GM19025 (cell line): ENCODE results near the gene TMEM245.
"Not testable (repeated sequence)": the region's sequence is repeated elsewhere in the genome, so short reads cannot be mapped to it uniquely, and the experiment has no call there.

Source experiments
- ATAC-seq: cut with Tn5 transposase; IDR thresholded peaks from one replicate; pipeline ENCODE4 v1.9.1; 2021; ENCODE audit warnings: mild to moderate bottlenecking, low read depth, moderate library complexity; ENCODE audit not compliant: unreplicated experiment

Gene TMEM245

GRCh38 chr9:109072133-109072692 lies 47.5 kb downstream of the TMEM245 start:
- ATAC-seq: no peak

DNA sequence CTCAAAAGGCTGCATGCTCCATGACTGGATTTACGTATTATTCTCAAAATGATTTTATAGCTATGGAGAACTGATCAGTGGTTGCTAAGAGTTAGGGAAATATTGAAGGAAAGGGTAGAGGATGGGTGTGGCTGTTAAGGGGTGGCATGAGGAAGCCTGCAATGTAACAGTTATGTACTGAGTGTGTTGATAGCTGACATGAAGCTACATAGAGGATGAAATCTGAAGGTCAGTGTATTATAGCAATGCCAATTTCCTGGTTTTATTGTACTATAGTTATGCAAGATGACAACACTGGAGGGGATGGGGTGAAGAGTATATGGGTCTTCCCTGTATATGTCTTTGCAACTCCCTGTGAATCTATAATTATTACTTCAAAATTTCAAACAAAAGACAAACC lies 51.0 kb downstream of the TMEM245 start:
- ATAC-seq: no peak

DNA sequence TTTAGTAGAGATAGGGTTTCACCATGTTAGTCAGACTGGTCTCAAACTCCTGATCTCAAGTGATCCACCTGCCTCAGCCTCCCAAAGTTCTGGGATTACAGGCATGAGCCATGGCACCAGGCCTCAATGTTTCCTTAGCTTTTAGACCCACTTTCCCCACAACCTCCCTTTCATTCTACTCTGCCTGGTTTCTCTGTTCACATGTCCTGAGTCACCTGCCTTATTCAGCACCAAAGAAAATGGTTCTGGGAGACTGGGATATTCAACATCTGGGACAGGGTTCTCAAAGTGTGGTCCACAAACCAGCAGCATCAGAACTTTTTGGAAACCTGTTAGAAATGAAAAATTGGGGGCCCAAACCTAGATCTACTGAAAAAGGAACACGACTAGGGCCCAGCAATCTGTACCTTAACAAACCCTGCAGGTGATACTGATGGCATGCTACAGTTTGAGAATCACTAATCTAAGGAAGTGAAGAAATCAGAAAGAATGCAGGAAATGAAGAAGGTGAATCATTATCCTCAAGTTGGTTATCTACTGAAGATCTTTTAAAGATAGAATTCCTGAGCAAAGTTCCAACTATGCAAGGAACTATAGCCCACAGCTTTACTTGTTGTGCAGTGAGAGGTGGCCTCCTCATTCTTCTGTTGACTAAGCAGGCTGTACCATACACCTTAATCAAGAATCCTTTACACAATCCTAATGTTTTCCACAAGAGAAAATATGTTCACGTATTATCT lies 54.6 kb downstream of the TMEM245 start:
- no peak for ATAC-seq

DNA sequence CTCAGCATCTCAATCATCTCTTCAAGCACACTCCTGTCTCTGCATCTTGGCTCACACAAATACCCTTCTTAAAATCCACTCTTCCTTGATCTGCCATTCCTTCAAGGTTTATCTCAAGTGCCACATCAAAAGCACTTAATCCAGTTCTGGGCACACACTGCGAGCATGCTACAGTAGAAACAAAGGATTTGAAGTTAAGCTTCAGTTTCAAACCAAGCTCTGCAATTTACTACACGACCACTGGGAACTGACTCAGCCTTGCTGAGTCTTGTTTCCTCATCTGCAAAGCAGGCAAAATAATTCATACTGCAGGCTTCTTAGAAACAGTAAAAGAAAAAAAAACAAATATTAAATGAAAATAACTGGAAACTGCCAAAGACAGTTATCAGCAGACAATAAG lies 56.0 kb downstream of the TMEM245 start:
- no peak for ATAC-seq

DNA sequence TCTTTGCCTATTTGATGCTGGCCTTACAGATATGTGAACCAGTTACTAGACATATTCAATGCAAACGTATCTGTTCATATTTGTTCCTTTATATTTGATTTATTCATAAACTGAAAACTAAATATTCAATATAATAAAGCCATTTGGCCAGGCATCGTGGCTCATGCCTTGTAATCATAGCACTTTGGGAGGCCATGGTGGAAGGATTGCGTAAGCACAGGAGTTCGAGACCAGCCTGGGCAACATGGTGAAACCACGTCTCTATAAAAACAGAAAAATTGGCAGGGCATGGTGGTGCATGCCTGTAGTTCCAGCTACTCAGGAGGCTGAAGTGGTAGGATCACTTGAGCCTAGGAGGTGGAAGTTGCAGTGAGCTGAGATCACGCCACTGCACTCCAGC lies 57.2 kb downstream of the TMEM245 start:
- ATAC-seq: no peak

DNA sequence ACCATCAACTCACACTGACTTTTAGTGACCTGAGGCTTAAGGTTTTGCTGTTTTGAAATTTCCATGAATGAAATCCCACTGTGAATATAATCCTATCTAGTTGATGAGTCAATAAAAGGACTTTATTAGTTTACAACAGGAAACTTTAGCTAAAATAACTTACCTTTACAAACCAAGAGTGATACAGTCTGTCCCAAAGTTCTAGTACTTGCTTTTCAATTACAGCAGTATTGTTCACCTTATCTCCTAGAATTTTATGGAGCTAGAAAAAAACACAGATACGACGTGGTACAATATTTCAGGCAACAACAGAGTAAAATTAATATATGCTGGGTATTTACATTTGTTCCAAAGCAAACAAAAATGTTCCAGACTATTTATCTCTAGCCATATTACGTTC lies 59.6 kb downstream of the TMEM245 start:
- no peak for ATAC-seq

DNA sequence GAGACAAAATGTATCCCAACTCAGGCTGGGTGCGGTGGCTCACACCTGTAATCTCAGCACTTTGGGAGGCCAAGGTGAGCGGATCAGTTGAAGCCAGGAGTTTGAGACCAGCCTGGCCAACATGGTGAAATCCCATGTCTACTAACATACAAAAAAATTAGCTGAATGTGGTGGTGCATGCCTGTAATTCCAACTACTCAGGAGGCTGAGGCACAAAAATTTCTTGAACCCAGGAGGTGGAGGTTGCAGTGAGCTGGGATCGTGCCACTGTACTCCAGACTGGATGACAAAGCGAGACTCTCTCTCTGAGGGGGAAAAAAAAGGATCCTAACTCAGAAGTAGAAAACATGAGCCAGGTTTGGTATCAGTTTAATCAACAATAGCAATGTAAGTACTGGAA lies 66.6 kb downstream of the TMEM245 start:
- ATAC-seq: not testable (repeated sequence)

DNA sequence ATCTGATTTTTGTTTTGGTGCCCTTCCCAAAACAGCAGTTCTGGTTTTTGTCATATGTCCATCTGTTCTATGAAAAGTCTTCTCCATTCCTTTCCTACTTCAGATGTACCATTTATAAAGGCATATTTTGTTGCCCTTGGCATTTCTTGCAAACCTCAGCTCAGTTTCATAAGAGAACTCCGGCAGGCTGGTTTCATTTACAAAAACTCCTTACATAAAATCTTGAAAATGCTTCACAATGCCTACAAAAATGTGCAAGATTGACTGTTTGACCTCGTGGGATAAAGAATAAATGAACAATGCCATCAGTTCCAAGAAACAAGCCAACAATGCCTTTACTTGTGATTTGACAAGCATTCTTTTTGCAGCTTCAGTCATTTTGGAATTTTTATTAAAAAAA lies 67.3 kb downstream of the TMEM245 start:
- no peak for ATAC-seq

DNA sequence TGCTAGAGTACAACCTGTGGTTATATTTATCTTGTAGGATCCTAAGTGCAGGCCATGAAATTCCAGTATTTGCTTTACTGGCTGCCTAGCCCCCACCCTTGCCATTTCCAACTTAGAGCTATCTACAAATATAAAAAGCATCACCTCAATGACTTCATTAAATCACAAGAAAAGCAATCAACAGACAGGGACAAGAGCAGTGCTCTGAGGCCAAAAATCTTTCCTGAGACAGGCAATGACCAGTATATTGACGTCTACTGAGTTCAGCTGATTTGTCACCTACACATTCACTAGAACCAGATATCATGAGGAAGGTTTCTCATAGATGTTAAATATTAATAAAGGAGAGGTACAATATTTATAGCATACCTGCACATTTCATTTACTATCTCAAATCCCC lies 68.0 kb downstream of the TMEM245 start:
- ATAC-seq: no peak

DNA sequence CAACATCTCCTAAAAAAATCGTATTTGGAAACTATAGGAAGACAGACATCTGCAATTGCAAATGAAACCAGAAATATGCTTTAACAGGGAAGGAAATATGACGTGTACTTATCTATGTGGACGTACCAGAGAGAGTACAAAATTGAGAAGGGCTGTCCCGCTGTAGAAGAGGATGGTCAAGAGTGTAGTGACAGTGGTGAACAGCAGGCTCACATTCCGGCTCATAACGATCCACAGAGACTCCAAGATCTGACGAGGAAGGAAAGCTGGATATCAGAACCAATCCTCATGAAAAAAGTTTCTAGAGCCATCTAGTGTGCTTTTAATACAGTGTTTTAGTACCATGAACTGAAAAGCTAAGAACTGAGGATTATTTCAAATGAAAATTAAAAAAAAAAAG lies 69.3 kb downstream of the TMEM245 start:
- no peak for ATAC-seq

- no peak for ATAC-seq
Observed at GRCh38 chr9:109048822-109049221, 70.9 kb downstream of the TMEM245 start.

DNA sequence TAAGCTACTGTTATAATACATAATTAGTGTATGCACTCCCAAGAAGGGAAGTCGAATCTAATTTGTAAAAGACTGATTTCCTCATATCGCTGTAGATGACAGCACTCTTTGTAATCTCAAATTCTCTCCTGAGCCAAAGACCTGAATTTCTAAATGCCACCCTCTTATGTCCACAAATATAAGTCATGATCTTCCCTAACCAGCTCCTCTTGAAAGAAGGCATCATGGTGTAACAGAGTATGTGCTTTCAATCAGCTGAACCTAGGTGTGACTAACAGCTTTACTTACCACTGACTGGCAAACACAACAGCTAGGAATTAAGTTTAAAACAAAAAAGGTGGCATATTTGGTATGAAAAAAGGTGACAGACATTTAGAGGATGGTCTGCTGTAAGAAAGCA lies 72.5 kb downstream of the TMEM245 start:
- ATAC-seq: no peak

GRCh38 chr9:109046346-109046745 lies 73.4 kb downstream of the TMEM245 start:
- ATAC-seq: no peak

DNA sequence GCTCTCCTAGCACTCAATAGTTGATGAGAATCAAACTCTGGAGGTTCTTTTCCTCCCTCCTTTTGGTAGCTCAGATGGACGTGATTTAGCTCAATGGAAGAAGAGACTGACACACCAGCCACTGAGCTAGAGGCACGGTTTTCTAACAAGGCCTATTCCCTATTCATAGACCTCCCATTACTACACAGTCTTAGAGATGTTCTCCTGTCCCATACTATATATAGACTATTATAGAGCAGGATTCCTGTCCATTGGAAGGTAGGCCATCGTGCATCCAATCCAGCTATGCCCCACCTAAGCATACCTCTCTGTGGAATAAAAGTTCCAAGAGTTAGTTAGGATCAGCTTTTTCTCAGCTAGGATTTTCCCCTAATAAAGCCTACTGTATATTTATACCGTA lies 76.2 kb downstream of the TMEM245 start:
- no peak for ATAC-seq

DNA sequence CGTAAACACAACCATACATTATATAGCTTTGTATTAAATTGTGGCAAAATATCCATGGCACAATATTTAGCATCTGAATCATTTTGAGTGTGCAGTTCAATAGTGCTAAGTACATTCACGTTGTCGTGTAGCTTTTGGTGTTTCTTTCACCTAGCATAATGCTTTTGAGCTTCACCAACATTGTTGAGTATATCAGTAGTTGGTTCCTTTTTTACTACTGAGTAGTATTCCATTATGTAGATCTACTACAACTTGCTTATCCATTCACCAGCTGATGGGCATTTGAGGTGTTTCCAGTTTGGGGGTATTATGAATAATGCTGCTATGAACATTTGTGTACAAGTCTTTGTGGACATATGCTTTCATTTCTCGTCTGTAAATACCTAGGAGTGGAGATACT lies 79.2 kb downstream of the TMEM245 start:
- ATAC-seq: no peak

GRCh38 chr9:109039539-109039938 lies 80.2 kb downstream of the TMEM245 start:
- no peak for ATAC-seq

DNA sequence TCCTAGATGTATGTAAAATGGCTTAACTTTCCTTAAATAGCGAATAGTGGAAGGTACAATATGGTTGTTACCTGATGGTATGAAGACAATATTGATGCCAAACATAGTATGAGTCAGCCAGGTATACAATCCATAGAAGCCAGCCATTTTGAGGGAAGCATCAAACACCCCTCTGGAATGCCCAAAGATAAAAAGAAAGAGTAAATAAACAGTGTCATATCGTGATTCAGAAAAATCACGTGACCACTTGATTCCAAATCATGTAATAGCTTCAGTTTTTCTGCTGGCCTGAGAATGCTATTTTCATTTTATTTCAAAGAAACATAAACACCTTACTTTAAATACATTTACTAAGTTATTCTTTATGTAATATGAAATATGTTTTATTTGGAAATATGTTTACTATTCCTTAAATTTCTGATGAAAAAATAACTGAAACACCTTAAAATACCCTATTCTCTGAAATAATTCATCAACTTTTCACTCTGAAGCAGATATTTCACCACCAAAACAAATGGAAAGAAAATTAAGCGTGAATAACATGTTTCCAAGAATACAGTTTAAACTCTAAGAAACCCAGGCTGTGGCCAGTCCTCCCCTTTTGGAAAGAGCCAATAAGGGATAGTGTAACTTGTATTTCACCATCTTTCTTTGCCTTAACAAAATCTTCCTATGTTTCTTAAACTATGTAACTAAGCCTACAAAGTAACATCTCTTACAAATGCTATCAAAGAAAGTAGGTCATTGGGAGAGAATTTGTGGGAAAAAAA lies 81.6 kb downstream of the TMEM245 start:
- ATAC-seq: no peak

- no peak for ATAC-seq
Observed at GRCh38 chr9:109036744-109037680, 82.7 kb downstream of the TMEM245 start.

DNA sequence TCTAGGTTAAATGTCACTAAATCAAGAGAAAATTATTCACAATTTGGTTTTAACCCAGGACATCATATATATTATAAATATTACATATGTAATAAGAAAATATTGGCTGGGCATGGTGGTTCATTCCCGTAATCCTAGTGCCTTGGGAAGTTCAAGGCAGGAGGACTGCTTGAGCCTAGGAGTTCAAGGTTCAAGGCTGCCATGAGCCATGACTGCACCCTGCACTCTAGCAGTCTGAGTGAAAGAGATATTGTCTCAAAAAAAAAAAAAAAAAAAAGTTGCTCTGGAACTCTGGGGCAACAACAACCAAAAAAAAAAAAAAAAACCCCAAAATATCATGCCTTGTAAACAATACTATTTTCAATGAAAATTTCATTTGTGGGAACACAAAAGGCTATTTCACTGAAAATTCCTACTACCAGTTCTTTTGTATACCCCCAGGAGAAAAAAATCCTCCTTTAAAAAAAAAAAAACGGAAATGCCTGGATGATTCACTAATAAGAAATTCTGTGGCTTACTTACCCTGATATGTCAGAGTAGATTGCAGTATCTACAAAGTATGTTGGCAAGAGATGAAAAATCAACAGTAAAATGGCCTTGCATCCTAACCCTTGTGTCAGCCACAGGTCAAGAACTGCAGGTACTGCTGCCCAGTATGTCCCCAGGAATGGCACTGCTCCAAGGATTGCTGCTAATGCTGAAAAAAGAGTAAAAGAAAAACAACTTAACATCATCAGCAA lies 83.9 kb downstream of the TMEM245 start:
- ATAC-seq: no peak
